Lung (tissue), 12 donors: ENCODE results near the gene IPO9. TPM values are rescaled to one million over a fixed set of nuclear protein-coding genes. Genes with fewer than 3 reads are reported as not detected.

Experiments
- ATAC-seq: fragments of 200-7000 bp; cut with Tn5 transposase; one replicate; pipeline ENCODE4 v1.9.1; 2020; ENCODE audit warnings: moderate number of reproducible peaks; ENCODE audit not compliant: insufficient read depth, low FRiP score
- DNase-seq, 3 donors: peaks; one replicate each; pipeline ENCODE4 v3.0.0-alpha.2; 2013 to 2017
- H3K27ac ChIP-seq, 2 donors: one replicate each; pipeline ENCODE4 v1.5.1; 2013; ENCODE audit warnings: mild to moderate bottlenecking in 2 of 2, moderate library complexity in 2 of 2, control low read depth in 1 of 2, inconsistent platforms in 1 of 2, low read depth in 1 of 2, low read length in 1 of 2
- H3K27me3 ChIP-seq, 3 donors: one replicate each; pipeline ENCODE4 v1.5.1; 2013; ENCODE audit warnings: low read length in 2 of 3; ENCODE audit not compliant: control insufficient read depth in 3 of 3, insufficient read depth in 3 of 3
- H3K36me3 ChIP-seq, 4 donors: one replicate each; pipeline ENCODE4 v1.5.1; 2013; ENCODE audit warnings: low read length in 4 of 4, mild to moderate bottlenecking in 1 of 4, moderate library complexity in 1 of 4; ENCODE audit not compliant: control insufficient read depth in 4 of 4, insufficient read depth in 4 of 4
- H3K4me1 ChIP-seq, 5 donors: one replicate each; pipeline ENCODE4 v1.5.1; 2013; ENCODE audit warnings: low read length in 5 of 5, mild to moderate bottlenecking in 2 of 5, moderate library complexity in 1 of 5; ENCODE audit not compliant: control insufficient read depth in 5 of 5, insufficient read depth in 5 of 5
- H3K4me3 ChIP-seq: one replicate; pipeline ENCODE4 v1.5.1; 2013; ENCODE audit warnings: mild to moderate bottlenecking, control low read depth, moderate library complexity
- H3K9ac ChIP-seq, 2 donors: one replicate each; pipeline ENCODE4 v1.5.1; 2013; ENCODE audit warnings: low read length in 2 of 2, control low read depth in 1 of 2; ENCODE audit not compliant: insufficient read depth in 1 of 2
- H3K9me3 ChIP-seq, 4 donors: one replicate each; pipeline ENCODE4 v1.5.1; 2013; ENCODE audit warnings: low read length in 3 of 4, mild to moderate bottlenecking in 1 of 4, moderate library complexity in 1 of 4; ENCODE audit not compliant: control insufficient read depth in 4 of 4, insufficient read depth in 3 of 4
- WGBS, 2 donors: extraction: QIAGEN DNeasy Blood & Tissue Kit; methylation state at CpG; one replicate each; pipeline ENCODE4 v1.1.7; 2013; 5-methylcytosine and 5-hydroxymethylcytosine counted together
- polyA plus RNA-seq, 2 donors: library from polyadenylated mRNA; stranded (reverse); fragments of 200-250 nt; gene quantifications; one replicate each; pipeline ENCODE4 v1.2.1, GENCODE V29; 2013
- total RNA-seq, 2 donors: library from RNA; depleted of rRNA in 1 of 2; stranded (reverse); fragments of >200 nt in 1 of 2; gene quantifications; one replicate each; pipeline ENCODE4 v1.2.1, GENCODE V29; 2014 to 2021
- TF ChIP-seq, protein P1 (sequence below): IDR thresholded peaks from 2 replicates; pipeline ENCODE4 v1.5.1; 2012; ENCODE audit warnings: mild to moderate bottlenecking; ENCODE audit errors: control extremely low read depth, extremely low read depth
- donor health status: control.
- donor health status: control.
- donor health status: Bipolar disorder and iron deficiency.
- donor health status: healthy.
- donor health status: DM: yes; HTN: yes; CAD: no.

Gene IPO9
- total and polyA plus RNA-seq, 4 donors = 16.7 to 52.3 (median 30.8) TPM

DNA sequence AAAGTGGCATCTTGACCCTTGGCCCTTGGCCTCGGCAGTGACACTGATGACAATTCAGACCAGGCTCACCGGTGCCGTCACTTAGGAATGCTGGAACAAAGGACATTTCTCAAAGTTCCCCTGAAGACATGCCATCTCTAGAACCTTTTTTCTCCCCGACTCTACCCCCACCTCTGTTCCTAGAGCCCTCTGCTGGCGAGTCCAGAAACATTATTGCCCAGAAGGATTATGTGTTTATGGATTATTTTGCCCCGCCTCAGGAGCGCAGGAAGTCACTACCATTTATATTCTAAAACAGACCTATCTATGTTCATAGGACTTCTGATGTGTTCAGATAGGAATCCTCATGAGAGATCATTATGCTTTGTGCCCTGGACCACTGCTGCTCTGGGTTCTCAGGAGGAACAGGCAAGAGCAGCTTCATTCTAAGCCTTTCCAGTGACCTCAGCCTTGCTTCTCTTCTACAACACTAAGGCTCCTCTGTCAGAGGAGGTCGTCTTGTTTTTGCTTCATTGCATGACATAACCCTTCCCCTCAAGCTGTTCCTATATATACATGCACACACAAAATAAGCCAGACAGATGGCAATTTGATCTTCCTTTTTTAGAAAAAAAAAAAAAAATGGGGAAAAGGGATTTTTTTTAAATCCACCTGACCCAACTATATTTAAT is 47.3 kb downstream of the IPO9 start:
- no peaks in the 10 kb centered on the region for H3K9me3 ChIP-seq
- peaks cover 29 to 40% (median 34%) of the 10 kb centered on the region in 4 donors for H3K36me3 ChIP-seq
- DNase-seq (no peak), ATAC-seq (no peak)
- WGBS, 2 donors = 64 to 76% methylated on average over 8 of the region's 8 CpGs
- H3K27ac ChIP-seq = no peak overlapping the region
- TF ChIP-seq, protein P1, sequence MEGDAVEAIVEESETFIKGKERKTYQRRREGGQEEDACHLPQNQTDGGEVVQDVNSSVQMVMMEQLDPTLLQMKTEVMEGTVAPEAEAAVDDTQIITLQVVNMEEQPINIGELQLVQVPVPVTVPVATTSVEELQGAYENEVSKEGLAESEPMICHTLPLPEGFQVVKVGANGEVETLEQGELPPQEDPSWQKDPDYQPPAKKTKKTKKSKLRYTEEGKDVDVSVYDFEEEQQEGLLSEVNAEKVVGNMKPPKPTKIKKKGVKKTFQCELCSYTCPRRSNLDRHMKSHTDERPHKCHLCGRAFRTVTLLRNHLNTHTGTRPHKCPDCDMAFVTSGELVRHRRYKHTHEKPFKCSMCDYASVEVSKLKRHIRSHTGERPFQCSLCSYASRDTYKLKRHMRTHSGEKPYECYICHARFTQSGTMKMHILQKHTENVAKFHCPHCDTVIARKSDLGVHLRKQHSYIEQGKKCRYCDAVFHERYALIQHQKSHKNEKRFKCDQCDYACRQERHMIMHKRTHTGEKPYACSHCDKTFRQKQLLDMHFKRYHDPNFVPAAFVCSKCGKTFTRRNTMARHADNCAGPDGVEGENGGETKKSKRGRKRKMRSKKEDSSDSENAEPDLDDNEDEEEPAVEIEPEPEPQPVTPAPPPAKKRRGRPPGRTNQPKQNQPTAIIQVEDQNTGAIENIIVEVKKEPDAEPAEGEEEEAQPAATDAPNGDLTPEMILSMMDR = no peak
- H3K27me3 ChIP-seq = no peaks in the 10 kb centered on the region
- H3K9ac ChIP-seq = no peak overlapping the region
- H3K4me3 ChIP-seq = no peak overlapping the region
- H3K4me1 ChIP-seq = peaks cover 0 to 3% (median 0%) of the 10 kb centered on the region in 5 donors

DNA sequence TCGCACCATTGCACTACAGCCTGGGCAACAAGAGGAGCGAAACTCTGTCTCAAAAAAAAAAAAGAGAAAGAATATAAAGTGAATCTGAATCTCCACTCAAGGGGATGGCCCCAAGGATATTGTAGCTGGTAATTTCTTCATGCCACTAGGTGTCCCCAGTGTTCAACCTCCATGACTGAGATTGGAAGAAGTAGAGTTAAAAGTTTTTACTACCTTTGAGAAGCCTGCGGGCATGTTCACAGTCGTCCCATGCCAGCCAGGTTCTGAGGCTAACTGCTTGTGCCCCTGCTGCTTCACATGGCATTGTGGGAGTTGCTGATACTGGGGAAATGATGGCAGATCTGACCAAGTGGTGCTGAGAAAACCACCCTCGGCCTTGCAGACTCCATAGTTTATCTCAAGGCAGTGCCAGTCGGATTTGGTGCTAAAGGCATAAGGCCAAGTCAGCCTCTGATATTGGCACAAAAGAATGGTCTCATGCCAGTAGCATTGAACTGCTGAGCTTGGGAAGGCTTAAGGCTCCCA is 49.0 kb downstream of the IPO9 start:
- Histone ChIP-seq H3K27me3 (no peaks in the 10 kb centered on the region), H3K9ac (no peak overlapping the region), H3K4me1 (peaks cover 0 to 3% (median 0%) of the 10 kb centered on the region in 5 donors), H3K4me3 (no peak overlapping the region), H3K9me3 (no peaks in the 10 kb centered on the region), H3K27ac (no peak overlapping the region), H3K36me3 (peaks cover 19 to 26% (median 24%) of the 10 kb centered on the region in 4 donors)
- WGBS, 2 donors = 56 to 61% methylated on average over 6 of the region's 6 CpGs
- TF ChIP-seq, protein P1 = peak; percentile 29
- ATAC-seq = no peak
- peak in 2 of 3 donors; percentile 58 to 63 for DNase-seq

DNA sequence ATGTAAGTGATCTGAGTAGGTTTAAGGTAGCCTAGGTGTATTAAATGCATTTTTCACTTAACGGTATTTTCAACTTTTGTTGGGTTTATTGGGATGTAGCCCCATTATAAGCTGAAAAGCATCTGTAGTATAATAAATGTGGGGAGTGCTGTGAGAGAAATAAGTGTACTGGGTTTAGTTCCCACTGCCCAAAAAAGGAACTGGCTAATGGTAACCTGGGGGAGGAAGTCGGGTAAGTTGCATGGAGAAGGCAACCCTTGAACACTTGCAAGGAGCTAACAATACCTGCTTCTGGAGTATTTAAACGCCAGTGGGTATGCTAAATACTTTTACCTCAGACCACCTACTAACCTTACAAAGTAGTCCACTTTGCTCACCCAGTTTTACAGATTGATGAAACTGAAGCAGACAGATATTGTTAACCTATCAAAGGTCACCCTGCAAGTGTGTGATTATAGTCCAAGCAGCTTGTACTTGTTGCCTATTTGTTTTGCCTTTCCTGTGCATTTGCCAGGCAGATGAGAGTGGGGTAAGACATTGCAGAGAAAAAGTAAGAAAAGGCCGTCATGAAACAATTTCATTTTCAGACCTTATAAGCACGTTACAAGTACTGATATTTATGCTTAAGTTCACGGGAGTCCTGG is 52.1 kb downstream of the IPO9 start:
- no peak for ATAC-seq
- H3K36me3 ChIP-seq = peaks cover 3 to 10% (median 5%) of the 10 kb centered on the region in 4 donors
- WGBS, 2 donors = 61 to 67% methylated on average over 6 of the region's 6 CpGs
- H3K4me3 ChIP-seq = no peak overlapping the region
- H3K27ac ChIP-seq = no peak overlapping the region
- H3K4me1 ChIP-seq = peaks cover 0 to 11% (median 0%) of the 10 kb centered on the region in 5 donors
- TF ChIP-seq, protein P1 = no peak
- no peaks in the 10 kb centered on the region for H3K27me3 ChIP-seq
- H3K9ac ChIP-seq = no peak overlapping the region
- H3K9me3 ChIP-seq = no peaks in the 10 kb centered on the region
- no peak for DNase-seq
